HL-60/S4 treated with retinoic acid at 250 ng/mL for 4 days and 3 days (cell line): ENCODE results near the gene MAP3K4.

Source experiments
- in situ Hi-C: fragments of 300-500 bp; cut with MboI; formaldehyde crosslinking; loops from 2 replicates; pipeline ENCODE4 v1.7.0; 2022; ENCODE audit warnings: low sequenced_read_pairs

MAP3K4 gene

GRCh38 chr6:161033667-161034066, 42.1 kb downstream of the MAP3K4 start:
- in situ Hi-C loops, result no loop called here

DNA sequence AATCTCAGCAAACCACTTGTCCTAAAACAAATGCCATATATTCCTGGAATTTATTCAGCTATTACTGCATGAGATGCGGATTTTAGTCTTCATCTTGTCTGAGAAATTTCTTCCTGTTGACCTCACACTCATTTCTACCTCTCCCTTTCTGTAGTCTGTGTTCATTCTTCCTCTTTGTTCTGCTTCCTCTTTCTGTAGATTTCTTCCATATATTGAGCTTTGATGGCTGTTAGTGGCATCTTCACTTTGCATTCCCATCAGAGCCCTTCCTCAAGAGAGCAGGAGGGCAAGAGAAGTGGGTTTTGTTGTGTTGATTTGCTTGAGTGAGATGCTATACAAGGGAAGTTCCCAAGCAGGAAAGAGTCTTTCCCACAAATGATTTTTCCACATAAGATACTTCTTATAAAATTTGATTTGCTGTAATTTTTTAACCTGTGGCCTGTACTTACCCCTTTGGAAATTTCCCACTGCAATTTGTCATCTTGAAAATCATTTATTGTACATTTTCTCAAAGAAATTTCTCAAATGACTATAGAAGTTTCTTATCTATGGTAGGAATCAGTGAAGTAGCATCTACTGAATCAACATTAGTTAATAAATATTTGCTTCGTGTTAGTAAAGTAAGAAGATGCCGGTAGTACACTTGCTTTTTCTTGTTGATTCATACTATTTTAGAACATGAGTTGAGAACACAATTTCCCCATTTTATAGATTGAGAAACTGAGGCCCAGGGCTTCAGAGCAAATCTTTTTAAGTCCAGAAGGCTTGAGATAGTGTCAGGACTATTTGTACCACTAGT, 43.8 kb downstream of the MAP3K4 start:
- in situ Hi-C loops, result no loop called here

DNA sequence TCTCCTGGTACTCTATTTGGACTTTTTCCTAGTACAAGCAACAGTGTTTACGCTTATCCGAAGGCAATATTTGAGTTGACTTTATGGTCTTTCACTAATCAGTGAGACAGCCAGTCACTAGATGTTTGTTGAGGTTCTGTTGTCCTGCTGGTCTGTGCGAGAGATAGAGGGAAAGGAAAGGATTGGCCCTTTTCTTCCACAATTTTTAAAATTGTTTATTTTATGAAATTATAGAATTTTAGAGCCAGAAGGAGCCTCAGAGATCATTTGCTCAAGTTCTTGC, 44.4 kb downstream of the MAP3K4 start:
- in situ Hi-C loops, result no loop called here

- in situ Hi-C loops, result no loop called here
Observed at GRCh38 chr6:161037873-161038228, 46.3 kb downstream of the MAP3K4 start.

DNA sequence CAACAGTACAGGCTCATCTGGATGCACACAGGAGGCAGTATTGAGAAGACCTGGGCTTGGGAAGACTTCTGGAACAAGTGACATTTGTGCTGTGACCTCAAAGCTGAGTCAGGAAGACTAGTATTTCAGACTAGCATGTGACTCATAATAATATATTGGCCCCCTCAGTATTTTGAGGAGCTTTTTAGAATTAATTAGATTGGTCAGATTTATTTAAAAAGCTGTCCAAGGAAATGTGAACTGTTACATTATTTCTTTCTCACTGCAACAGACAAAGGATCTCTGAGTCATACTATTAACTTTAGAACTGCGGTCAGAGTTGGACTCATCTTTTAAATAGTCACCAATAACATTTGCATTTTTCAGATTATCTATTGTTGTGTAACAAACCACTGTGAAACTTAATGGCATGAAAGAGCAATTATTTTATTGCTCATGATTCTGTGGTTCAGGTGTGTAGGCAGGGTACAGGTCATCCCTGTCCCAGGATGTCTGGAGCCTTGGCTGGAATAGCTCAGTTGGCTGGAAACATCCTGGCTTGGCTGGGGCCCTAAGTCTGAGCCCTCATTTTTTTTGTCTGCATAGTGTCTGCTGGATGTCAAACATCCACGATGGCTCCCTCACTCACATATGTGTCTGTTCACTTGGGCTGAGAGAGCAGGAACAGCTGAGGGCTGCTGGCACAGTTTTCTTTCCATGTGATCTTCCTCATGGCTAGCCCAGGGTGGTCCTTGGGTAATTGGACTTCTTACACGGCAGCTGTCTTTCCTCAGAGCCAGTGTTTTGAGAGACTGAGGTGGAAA, 46.9 kb downstream of the MAP3K4 start:
- in situ Hi-C loops, result no loop called here

DNA sequence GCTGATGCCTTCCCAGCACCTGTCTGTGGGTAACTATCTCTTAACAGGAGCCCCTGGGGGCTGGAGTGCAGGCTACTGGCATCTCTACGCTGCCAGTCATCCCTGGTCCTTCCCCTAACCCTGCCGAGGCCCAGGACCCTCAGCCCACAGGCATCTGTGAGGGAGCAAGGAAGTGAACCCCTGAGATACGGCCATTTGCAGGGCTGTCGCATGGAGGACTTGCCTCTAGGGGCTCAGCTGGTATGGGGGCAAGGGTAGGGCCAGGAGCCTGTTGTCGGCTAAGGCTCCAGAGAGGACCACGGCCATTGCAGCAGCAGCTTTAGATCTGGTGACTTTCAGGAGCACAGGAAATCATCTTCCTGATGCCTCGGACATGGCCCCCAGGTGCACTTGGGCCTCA, 49.7 kb downstream of the MAP3K4 start:
- in situ Hi-C loops, result no loop called here

- in situ Hi-C loops, result no loop called here
Observed at GRCh38 chr6:161044335-161044734, 52.8 kb downstream of the MAP3K4 start.

GRCh38 chr6:161048641-161049040, 57.1 kb downstream of the MAP3K4 start:
- in situ Hi-C loops, result no loop called here

- in situ Hi-C loops, result no loop called here
Observed at GRCh38 chr6:161050134-161050765, 58.7 kb downstream of the MAP3K4 start.

DNA sequence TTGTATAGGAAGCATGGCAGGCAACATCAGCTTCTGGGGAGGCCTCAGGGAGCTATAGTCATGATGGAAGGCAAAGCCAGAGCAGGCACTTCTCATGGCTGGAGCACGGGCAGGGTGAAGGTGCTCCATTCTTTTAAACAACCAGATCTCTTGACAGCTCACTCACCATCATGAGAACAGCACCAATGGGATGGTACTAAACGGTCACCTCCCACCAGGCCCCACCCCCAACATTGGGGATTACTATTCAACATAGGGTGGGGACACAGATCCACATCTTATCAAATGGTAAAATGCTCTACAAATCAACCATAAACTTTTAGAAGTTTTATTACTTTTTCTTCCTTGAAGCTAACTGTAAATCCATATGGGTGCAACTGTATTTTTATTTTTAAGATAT, 61.5 kb downstream of the MAP3K4 start:
- in situ Hi-C loops, result no loop called here

DNA sequence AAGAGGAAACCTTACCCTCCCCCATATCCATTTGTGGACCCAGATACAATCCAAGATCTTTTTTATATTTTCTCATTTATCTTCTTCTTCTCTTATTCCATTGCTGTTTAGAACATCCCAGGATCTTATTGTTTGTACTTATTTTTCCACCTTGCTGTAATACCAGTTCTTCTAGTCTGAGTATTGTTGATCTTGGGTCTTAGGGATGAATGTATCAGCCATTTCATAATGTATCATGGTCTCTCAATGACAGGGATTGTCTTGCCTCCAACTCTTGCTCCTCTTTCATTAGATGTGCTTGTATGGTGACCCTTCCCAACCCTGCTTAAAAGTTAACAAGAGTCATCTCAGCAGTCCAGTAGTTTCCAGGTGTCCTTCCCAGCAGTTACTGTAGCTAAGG, 63.3 kb downstream of the MAP3K4 start:
- in situ Hi-C loops, result no loop called here

GRCh38 chr6:161056451-161056850, 64.9 kb downstream of the MAP3K4 start:
- in situ Hi-C loops, result no loop called here

GRCh38 chr6:161057103-161058091, 65.8 kb downstream of the MAP3K4 start:
- in situ Hi-C loops, result no loop called here

- in situ Hi-C loops, result no loop called here
Observed at GRCh38 chr6:161058741-161059140, 67.2 kb downstream of the MAP3K4 start.

DNA sequence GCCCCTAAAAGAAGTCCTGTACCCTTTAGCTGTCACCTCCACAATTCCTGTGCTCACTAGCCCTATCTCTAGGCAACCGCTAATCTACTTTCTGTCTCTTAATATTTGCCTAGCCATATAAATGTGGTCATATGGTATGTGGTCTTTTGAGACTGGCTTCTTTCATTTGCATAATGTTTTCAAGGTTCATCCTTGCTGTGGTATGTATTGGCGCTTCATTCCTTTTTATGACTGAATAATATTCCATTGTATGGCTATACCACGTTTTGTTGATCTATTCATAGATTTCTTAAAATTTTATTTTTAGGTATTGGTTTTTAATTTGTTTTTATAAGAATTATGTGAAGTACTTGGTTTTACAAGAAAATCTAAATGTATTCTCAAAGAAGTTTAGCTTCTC, 70.0 kb downstream of the MAP3K4 start:
- in situ Hi-C loops, result no loop called here

DNA sequence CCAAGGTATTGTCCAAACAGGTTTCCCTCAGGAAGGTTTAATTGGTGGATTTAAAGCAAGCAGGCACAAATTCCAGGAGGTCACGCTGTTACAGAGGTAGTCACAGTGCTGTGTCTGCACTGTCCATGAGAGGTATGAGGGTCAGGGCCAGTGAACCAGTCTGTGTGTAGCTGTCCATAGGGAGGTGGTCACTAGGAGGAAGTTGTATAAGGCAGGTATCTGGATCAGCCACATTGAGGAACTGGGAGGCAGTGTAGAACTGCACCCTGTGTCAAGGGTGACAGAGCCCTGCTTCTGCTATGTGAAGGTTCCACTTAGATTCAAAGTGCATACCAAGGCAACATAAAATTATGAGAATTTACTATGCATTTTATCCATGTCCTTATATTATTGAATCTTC, 73.3 kb downstream of the MAP3K4 start:
- in situ Hi-C loops, result no loop called here

GRCh38 chr6:161066511-161066910, 74.9 kb downstream of the MAP3K4 start:
- in situ Hi-C loops, result no loop called here

GRCh38 chr6:161067749-161068148, 76.2 kb downstream of the MAP3K4 start:
- in situ Hi-C loops, result no loop called here

DNA sequence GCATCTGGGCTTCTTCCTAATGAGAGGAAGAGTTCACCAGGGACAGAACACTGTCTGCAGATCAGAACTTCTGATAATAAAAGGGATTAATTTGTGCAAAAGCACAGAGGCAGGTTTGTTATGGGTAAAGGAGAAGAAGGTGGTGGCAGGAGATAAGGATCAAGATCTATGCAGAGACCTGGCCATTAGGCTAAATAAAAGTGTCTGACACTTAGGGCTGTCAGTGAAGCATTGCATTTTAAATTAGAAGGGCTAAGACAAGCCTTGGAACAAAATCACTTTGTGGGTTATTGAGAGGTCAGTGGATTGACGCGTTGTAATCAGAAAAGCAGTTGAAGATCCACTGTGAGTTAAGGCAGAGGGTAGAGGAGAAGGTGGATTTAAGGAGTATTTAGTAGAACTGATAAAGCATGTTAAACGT, 76.8 kb downstream of the MAP3K4 start:
- in situ Hi-C loops, result no loop called here

GRCh38 chr6:161073930-161074329, 82.4 kb downstream of the MAP3K4 start:
- in situ Hi-C loops, result no loop called here
